ELR (cell line): ENCODE data around the gene ATXN7L1.

Source experiments
- DNase-seq: peaks from one replicate; pipeline ENCODE4 v3.0.0-alpha.2; 2015; ENCODE audit warnings: low read depth

ATXN7L1 gene

DNA sequence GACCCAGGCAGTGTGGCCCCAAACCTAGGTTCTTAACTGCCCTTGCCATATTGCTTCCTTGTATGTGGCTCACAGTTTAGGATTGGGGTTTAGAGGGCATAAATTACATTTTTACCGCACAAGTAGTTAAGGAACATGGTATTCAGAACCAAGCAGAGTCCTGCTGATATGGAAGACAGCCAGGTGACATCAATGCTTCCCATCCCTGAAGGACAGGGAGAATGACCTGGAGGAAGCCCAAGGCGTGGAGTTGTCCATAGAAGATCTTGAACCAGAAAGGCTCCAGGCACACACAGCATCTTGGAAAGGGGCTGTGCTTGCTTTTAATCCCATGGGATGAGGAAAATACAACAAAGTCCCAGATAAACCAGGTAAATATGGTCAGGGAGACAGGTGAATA lies 48.3 kb downstream of the ATXN7L1 start:
- DNase-seq = no peak

GRCh38 chr7:105827151-105827875 lies 49.1 kb downstream of the ATXN7L1 start:
- no peak for DNase-seq

GRCh38 chr7:105826143-105826542 lies 50.3 kb downstream of the ATXN7L1 start:
- no peak for DNase-seq

DNA sequence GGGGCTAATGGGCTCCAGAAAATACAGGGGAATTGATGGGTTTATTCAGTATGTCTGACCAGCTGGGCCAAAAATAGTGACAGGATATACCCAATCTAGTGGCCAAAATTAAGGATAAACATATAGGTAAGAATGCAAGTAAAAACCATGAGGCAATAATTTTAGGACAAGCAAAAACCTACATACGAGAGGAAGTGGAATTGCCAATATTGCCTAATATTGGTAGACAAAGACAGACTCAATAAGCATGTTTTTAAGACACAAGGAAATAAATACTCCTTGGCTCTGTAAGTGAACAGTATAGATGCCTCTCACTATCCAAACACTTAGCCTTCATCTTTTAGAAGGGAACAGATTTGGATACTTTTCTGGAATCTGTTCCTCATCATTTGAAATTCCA lies 51.0 kb downstream of the ATXN7L1 start:
- DNase-seq = no peak

- no peak for DNase-seq
Observed at GRCh38 chr7:105822806-105823205, 53.6 kb downstream of the ATXN7L1 start.

GRCh38 chr7:105821527-105821926 lies 54.9 kb downstream of the ATXN7L1 start:
- DNase-seq = no peak

DNA sequence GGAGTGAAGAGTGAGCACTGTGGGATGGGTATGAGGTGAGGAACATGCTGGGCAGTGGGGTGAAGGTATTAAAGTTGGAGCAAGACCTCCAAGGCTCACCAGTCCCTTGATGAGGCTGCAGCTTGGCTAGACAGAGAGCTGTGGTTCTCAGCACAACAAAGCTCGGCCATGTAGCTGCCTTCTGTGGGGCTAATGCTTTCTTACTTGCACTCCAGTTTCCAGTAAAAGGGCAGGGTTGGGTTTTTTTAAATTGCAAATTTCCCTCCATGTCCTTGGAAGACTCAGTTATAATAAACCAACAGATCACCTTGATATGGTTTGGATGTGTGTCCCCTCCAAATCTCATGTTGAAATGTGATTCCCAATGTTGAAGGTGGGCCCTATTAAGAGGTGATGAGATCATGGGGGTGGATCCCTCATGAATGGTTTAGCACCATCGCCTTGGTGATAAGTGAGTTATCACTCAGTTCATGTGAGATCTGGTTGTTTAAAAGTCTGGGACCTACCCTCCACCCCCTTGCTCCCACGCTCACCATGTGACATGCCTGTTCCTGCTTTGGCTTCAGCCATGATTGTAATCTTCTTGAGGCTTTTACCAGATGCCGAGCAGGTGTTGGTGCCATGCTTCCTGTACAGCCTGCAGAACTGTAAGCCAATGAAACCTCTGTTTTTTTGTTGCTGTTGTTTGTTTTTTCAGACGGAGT lies 55.9 kb downstream of the ATXN7L1 start:
- DNase-seq = no peak

- DNase-seq = no peak
Observed at GRCh38 chr7:105819559-105819958, 56.8 kb downstream of the ATXN7L1 start.

DNA sequence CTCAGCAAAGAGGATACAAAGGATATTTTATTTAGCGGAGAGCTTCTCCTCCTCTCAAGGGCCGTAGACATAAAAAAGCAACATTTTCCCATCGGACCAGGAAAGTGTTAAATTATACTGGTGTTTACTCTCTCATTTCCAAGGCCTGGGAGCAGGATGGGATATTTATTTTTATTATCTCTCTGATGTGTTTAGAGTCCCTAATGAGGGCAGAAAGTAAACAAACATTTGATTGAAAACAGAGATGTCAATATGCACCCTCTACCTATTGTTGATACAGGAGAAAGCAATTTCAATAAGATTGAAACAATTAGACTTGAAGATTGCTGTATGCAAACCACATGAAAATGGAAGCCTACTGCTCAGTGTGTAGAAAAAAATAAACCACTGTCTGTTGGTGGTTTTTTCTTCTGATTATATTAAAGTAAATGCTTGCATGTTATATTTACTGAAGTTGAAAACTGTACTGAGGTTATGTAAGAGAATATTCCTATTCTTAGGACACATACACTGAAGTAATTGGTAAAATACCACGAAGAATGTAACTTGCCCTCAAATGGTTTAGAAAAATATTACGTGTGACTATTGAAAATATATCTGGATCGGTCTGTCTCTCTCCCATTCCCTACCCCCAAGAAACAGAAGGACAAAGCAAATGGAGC lies 59.3 kb downstream of the ATXN7L1 start:
- no peak for DNase-seq

DNA sequence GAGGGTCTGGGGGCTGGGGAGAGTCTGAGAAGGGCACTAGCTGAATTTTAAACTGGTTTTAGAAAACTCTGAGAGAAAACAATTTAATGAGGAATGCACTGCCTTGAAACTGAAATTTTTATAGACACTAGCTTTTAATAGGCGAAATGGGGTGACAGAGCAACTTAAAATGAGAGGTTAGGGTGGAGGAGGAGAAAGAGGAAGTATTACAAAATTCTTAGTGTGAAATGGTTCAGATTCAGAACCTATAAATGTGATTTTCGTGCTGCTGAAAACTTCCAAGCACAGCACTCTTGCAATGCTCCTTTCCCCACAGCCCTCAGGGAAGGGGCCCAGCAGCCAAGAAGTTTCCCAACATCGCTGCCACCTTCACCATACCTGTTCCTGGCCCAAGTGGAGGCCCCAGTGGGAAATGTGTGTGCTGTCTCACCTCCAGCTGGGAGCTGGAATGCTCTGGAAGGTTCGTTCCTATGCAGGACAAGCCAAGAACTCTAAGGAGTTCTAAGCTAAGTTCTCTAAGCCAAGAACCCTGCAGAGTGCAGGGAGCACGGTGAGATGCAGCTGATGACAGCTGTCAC lies 60.0 kb downstream of the ATXN7L1 start:
- DNase-seq = no peak

DNA sequence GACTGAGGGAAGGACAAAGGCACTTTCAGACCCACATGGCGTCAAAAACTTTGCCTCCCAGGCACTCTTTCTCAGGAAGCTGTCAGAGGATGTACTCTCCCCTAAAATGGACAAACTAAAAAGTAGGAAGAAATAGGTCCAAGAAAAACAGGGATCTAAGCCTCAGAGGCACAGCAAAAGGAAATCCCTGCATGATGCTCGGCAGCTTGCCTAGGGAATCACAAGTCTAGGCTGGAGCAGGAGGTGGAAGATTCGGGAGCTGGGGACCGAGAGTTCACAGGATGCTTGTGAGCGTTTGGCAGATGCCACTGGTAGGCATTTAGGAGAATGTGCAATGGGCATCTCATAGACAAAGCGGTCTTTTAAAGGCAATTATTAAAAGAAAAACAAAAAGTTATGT lies 60.8 kb downstream of the ATXN7L1 start:
- no peak for DNase-seq

DNA sequence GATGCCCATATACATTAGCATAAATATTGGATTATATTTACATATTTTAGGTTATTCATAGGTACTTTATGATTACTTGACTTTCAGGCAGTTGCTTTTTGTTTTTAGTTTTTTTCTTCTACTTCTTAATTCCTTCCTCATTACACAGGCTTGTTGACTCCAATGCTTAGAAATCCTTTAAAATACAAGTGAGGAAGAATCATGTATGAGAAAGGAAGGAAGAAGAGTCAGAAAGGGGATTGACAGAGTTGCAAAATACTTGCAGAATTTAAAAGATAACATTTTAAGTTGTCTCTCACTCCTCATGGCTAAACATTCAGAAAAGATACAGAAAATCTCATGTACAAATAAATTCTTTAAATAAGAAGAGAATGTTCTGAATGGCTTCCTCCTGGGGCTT lies 61.9 kb downstream of the ATXN7L1 start:
- no peak for DNase-seq

DNA sequence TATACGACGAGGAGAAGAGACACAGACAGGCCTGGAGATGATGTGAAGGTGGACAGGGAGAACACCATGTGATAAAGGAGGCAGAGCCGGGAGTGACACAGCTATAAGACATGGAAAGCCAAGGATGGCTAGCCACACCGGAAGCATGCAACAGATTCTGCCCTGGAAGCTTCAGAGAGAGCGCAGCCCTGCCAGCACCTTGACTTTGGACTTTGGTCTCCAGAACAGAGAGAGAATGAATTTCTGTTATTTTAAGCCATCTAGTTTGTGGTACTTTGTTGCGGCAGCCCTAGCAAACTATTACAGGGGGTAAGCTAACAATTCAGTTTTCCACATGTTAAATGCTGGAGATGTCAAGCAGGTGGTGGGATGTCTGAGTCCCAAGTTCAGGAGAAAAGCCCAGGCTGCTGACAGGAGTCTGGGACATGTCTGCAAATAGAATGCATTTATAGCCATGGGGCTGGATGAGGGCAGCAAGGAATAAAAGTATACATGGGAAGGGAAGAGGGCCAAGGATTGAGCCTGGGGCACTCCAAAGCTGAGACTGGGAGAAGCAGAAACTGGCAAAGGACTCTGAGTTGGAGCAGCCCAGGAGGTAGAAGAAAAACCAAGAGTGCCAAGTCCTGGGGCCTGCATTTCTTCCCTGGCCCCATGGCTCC lies 65.1 kb downstream of the ATXN7L1 start:
- no peak for DNase-seq

DNA sequence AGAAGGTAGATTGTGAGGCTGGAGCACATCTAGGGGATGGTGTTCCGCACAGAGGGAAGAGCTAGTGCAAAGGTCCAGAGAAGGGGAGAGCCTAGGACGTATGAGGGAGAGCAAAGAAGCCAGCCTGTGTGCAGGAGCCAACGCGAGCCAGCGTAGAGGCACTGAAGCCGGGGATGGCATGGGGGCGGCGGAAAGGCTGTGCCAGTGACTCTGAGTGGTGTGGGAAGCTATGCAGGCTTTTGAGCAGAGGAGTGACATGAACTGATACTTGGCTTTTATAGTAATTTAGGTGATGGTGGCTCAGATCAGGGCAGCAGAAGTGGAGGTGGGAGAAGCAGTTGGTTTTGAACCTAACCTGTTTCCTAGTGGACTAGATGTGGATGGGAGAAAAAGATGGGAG lies 65.8 kb downstream of the ATXN7L1 start:
- DNase-seq = no peak

- DNase-seq = peak; percentile 82
Observed at GRCh38 chr7:105808703-105809590, 67.5 kb downstream of the ATXN7L1 start.

DNA sequence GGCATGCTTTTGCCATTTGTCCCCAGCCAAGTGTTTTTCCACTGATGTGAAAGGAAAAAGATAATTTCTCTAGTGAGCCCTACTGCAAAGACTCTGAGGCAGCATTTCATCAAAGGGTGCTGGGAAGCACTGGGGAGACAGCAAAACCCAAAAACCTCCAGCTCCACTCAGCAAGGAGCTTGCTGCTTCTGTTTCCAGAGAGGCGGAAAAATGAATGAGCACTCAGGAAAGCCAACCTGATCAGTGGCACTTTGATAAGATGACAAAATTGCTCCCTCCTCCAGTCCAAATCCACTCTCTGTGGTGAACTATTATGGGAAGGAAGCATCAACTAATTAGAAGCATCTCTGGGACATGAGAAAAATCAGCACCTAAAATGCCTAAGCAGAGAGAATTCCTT lies 68.2 kb downstream of the ATXN7L1 start:
- no peak for DNase-seq

DNA sequence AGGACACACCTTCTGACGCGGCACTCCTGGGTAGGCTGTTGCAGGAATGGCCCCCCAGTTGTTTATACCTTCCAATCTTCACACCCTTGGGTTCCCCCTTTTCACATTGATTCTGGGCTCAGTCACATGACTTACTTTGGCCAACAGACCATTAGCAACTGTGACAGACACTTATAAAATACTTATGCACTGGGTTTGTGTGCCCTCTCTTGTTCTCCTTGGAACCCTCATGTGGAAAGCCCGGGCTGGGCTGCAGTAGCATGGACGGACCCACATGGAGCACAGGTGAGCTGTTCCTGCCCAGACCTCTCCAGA lies 69.0 kb downstream of the ATXN7L1 start:
- no peak for DNase-seq

- DNase-seq = peak; percentile 83
Observed at GRCh38 chr7:105806592-105807447, 69.6 kb downstream of the ATXN7L1 start.

DNA sequence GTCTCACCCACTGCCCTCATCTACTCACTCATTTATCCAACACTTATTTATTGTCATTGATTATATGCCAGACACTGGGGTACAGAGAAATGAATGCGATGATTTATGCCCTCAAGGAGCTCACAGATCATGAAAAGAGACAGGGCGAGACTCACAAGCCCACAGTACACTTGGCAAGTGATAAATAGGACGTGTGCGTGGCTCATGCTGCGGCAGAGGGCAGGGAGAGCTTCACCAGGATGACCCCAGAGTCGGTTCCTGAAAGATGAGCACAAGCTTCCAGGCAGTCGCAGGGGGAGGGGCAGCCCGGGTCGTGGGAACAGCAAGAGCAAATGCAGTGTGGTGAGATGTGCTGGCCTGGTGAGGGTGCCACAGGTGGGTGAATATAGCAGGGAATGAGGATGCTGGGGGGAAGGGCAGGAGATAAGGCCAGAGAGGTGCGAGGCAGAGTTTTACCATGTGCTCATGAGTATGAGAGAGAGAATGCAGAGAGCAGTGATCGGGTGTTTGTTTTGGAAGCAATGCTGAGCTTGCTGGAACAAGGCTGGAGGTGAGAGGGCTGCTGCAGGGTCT lies 70.9 kb downstream of the ATXN7L1 start:
- no peak for DNase-seq

GRCh38 chr7:105803429-105803736 lies 73.0 kb downstream of the ATXN7L1 start:
- DNase-seq = no peak
